KMS-11 (cell line): Measurements from ENCODE around the gene ITIH4.

ENCODE experiments used
- H2AFZ ChIP-seq: fragments of 200-600 bp; sonication (generic); 2 replicates; pipeline ENCODE4 v1.6.1; 2016; ENCODE audit warnings: antibody characterized with exemption, mixed run types, low read depth
- H3K27ac ChIP-seq: fragments of 200-600 bp; sonication (generic); 2 replicates; pipeline ENCODE4 v1.6.1; 2016; ENCODE audit warnings: mild to moderate bottlenecking, mixed run types
- H3K27me3 ChIP-seq: fragments of 200-600 bp; sonication (generic); 2 replicates; pipeline ENCODE4 v1.6.1; 2017; ENCODE audit warnings: mild to moderate bottlenecking, low read depth, mixed run types, moderate library complexity; ENCODE audit not compliant: insufficient read depth
- H3K36me3 ChIP-seq: fragments of 200-600 bp; sonication (generic); 2 replicates; pipeline ENCODE4 v1.6.1; 2017; ENCODE audit warnings: mild to moderate bottlenecking, mixed run types; ENCODE audit not compliant: insufficient read depth
- H3K4me1 ChIP-seq: fragments of 200-600 bp; sonication (generic); 2 replicates; pipeline ENCODE4 v1.6.1; 2016; ENCODE audit warnings: mild to moderate bottlenecking, low read depth, mixed run types; ENCODE audit not compliant: poor library complexity, severe bottlenecking
- H3K4me2 ChIP-seq: fragments of 200-600 bp; sonication (generic); 2 replicates; pipeline ENCODE4 v1.7.0; 2016; ENCODE audit warnings: mild to moderate bottlenecking, mixed run types
- H3K4me3 ChIP-seq: fragments of 200-600 bp; sonication (generic); IDR thresholded peaks from 2 replicates; pipeline ENCODE4 v1.6.1; 2017; ENCODE audit warnings: low read depth, low read length, mixed read lengths; ENCODE audit not compliant: insufficient read depth
- H3K79me2 ChIP-seq: fragments of 200-600 bp; sonication (generic); 2 replicates; pipeline ENCODE4 v1.6.1; 2016; ENCODE audit warnings: low read depth, mixed run types; ENCODE audit not compliant: insufficient read depth
- H3K9ac ChIP-seq: fragments of 200-600 bp; sonication (generic); 2 replicates; pipeline ENCODE4 v1.6.1; 2016; ENCODE audit warnings: mild to moderate bottlenecking, mixed run types
- H4K20me1 ChIP-seq: fragments of 200-600 bp; sonication (generic); 2 replicates; pipeline ENCODE4 v1.6.1; 2016; ENCODE audit warnings: mild to moderate bottlenecking, mixed run types; ENCODE audit not compliant: insufficient read depth
- TF ChIP-seq, protein P1 (sequence below): fragments of 200-600 bp; sonication (generic); conservative IDR thresholded peaks from 2 replicates; pipeline ENCODE4 v1.6.1; 2017; ENCODE audit warnings: low read depth, mild to moderate bottlenecking, antibody characterized with exemption, low read length, moderate library complexity, mixed read lengths

Gene ITIH4

DNA sequence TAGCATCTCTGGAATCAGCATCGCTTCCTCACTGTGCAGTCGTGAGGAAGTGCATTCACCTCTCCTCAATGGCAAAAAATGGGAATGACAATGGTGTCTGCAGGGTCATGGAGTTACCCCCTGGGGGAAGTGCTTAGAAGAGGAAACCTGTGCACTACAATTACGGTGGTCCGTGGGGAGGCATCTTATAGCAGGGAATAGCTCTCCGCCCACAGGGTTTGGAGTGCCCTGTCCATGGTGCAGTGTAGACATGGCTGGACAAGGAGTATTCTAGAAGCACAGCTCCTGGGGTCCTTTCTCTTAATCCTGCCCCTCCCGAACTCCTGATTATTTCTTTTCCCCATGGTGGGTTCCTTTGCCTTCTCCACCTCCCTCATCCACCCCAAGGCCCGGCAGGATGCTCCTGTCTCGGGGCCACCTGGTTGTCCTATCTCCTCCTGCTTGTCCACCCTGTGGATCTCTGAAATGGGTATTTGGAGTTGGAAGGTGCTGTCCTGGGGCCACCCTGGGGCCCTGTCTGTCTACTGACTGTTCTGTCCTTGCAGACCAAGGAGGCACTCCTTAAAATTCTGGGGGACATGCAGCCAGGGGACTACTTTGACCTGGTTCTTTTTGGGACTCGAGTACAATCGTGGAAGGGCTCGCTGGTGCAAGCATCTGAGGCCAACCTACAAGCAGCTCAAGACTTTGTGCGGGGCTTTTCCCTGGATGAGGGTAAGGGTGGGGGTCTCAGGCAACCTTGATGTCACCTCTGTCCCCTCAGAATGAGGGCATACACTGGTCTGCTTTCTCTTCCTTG, 47.9 kb downstream of the ITIH4 start:
- H4K20me1 ChIP-seq: no peaks in the 10 kb centered on the region
- no peak overlapping the region for H2AFZ ChIP-seq
- H3K4me1 ChIP-seq: no peaks in the 10 kb centered on the region
- TF ChIP-seq, protein P1, sequence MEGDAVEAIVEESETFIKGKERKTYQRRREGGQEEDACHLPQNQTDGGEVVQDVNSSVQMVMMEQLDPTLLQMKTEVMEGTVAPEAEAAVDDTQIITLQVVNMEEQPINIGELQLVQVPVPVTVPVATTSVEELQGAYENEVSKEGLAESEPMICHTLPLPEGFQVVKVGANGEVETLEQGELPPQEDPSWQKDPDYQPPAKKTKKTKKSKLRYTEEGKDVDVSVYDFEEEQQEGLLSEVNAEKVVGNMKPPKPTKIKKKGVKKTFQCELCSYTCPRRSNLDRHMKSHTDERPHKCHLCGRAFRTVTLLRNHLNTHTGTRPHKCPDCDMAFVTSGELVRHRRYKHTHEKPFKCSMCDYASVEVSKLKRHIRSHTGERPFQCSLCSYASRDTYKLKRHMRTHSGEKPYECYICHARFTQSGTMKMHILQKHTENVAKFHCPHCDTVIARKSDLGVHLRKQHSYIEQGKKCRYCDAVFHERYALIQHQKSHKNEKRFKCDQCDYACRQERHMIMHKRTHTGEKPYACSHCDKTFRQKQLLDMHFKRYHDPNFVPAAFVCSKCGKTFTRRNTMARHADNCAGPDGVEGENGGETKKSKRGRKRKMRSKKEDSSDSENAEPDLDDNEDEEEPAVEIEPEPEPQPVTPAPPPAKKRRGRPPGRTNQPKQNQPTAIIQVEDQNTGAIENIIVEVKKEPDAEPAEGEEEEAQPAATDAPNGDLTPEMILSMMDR: no peak
- no peaks in the 10 kb centered on the region for H3K79me2 ChIP-seq
- H3K4me3 ChIP-seq: no peak overlapping the region
- no peaks in the 10 kb centered on the region for H3K36me3 ChIP-seq
- no peak overlapping the region for H3K4me2 ChIP-seq
- no peak overlapping the region for H3K27ac ChIP-seq
- no peaks in the 10 kb centered on the region for H3K27me3 ChIP-seq
- H3K9ac ChIP-seq: no peak overlapping the region

DNA sequence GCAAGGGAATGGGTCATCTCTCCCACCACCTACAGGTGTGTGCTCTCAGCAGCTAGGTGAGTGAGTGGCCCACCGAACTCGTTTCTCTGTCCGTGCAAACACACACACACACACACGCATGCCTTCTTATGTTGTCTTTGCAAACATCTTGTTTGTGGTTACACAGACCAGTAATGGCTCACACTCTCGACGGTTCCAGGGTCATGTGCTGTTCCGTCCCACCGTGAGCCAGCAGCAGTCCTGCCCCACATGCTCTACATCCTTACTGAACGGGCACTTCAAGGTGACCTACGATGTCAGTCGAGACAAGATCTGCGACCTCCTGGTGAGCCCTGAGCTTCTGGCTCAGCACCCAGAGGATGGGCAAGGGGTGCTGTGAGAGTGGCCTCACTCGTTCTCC, 48.7 kb downstream of the ITIH4 start:
- no peaks in the 10 kb centered on the region for H3K79me2 ChIP-seq
- H3K27ac ChIP-seq: no peak overlapping the region
- H3K4me1 ChIP-seq: no peaks in the 10 kb centered on the region
- H2AFZ ChIP-seq: no peak overlapping the region
- H3K9ac ChIP-seq: no peak overlapping the region
- no peaks in the 10 kb centered on the region for H3K27me3 ChIP-seq
- no peaks in the 10 kb centered on the region for H4K20me1 ChIP-seq
- H3K36me3 ChIP-seq: no peaks in the 10 kb centered on the region
- TF ChIP-seq, protein P1: no peak
- no peak overlapping the region for H3K4me3 ChIP-seq
- H3K4me2 ChIP-seq: no peak overlapping the region

DNA sequence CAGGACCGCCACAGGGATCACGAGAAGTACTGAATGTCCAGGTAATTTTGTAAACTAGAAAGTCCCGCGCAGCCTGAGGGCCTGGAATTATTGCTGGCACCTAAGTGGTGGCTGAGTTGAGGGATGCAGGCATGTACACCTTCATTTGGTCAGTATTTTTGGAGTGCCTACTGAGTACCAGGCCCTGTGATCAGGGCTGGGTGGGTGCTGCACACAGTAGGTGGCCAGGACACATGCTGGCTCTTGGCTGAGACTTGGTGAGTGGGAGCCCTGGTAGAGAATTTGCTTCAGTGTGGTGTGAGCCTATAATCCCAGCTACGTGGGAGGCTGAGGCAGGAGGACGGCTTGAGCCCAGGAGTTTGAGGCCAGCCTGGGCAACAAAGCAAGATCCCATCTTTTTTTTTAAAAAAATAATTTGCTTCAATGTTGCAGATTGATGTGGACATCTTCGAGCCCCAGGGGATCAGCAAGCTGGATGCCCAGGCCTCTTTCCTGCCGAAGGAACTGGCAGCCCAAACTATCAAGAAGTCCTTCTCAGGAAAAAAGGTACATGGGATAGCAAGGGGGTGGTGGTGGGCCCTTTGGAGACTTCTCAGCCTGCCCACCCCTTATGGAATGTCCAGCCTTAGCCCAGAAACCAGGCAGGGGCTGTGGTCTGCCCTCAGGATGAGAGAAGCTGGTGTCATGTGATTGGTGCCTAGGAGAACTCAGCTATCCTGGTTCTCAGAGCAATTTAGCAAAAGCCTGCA, 50.5 kb downstream of the ITIH4 start:
- H3K27ac ChIP-seq: no peak overlapping the region
- H3K27me3 ChIP-seq: no peaks in the 10 kb centered on the region
- no peaks in the 10 kb centered on the region for H3K36me3 ChIP-seq
- no peak overlapping the region for H3K4me2 ChIP-seq
- no peak overlapping the region for H3K4me3 ChIP-seq
- H3K79me2 ChIP-seq: no peaks in the 10 kb centered on the region
- H3K9ac ChIP-seq: no peak overlapping the region
- no peaks in the 10 kb centered on the region for H4K20me1 ChIP-seq
- no peak overlapping the region for H2AFZ ChIP-seq
- H3K4me1 ChIP-seq: no peaks in the 10 kb centered on the region
- TF ChIP-seq, protein P1: no peak

- Histone ChIP-seq H3K9ac (no peak overlapping the region), H3K4me1 (no peaks in the 10 kb centered on the region), H3K27ac (no peak overlapping the region), H4K20me1 (no peaks in the 10 kb centered on the region), H3K27me3 (no peaks in the 10 kb centered on the region), H3K79me2 (no peaks in the 10 kb centered on the region), H3K4me2 (no peak overlapping the region), H3K4me3 (no peak overlapping the region), H3K36me3 (no peaks in the 10 kb centered on the region), H2AFZ (no peak overlapping the region)
- TF ChIP-seq, protein P1: no peak
Measured at GRCh38 chr3:52779011-52779836, 51.2 kb downstream of the ITIH4 start.
